ENCODE results near the gene DHX16.

Gene DHX16

DNA sequence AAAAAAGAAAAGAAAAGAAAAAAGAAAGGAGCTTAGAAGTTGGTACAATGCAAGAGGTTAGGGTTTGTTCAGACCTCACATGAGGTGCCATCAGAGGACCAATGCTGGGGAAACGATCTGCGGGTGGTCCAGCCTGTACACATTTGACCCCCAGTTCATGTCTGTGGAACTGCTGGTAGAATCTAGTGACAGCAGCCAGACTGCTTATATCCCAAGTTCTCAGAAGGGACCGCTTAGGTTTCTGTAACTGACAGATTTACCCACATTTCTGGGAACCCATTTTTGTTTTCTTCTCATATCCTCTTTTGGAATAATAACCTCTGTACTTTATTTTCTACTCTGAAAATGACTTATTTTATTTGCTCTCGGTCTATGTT lies 8.9 kb upstream of the DHX16 start:
- in situ Hi-C loops (cut with HindIII; ENCODE audit: low sequenced_read_pairs): loop anchor here (5.0 kb wide), 2 partner anchors 36 to 101 kb away; partner anchors contain the start of gene MDC1

DNA sequence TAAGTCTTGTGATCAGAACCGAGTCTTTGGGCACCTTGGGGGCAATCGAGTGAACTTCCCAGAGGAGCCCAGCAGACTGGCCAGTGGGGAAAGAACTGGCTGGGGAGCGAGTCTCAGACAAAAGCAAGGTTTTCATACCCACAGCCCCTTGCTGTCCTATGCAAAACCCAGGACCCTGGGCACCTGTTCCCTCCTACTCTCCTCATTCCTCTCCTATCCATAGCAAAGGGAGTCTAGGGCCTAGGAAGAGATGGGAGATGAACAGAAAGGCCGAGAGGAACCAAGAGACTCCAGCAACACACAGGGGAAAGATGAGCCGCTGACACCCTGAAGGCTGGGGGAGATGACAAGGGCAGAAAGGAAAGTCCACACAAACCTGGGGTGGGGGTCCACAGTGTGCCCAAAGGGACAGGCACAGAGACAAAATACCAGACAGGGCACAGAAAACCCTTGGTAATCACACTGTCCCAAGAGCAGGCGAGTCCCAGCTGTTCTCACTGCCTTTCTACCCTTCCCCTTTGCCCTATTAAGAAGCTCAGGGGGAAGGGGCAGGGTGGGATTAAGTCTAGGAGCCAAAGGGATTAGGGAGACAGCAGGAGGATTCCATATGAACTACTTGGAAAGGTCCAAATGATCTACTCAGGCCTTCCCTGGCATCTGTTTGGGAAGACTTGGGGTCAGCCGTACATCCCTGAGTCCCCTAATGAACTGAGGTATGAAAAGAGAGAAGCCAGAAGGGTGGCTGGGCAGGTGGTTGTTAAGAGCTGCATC lies 7.1 kb upstream of the DHX16 start:
- in situ Hi-C loops (cut with HindIII; ENCODE audit: low sequenced_read_pairs): loop anchor here (5.0 kb wide), 2 partner anchors 37 to 102 kb away; partner anchors contain the start of gene MDC1

DNA sequence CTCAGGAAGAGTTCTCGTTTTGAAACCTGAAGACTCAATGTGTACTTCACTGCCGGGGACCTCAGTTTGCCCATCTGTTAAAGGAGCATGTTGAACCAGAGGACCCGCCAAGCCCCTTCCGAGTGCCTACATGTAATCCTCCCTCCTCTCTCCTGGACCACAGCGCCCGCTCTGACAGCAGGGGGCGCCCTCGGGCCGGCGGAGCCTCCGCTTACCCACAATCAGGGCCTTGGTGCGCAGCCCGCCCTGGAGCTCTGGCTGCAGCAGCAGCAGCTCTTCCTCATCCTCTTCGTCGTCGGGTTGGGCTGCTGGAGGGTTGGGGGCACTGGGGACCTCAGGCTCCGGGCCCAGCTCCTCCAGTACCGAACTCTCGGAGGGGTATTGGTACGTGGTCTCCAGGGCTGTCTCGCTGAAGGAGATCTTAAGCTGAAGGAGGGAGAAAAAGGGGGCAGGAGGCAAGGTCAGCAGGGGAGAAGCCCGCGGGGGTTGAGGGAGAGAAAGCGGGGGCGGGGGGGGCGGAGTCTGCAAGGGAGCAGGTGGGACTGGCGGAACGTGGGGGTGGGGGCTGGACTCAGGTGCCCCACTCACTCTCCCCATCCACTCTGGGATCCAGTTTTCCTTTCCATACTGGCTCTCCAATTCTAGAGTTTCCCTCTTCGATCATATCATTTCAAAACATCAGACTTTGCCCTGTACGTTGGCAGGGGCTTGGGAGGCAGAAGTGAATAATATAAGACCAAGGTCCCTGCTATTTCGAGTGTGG lies 6.3 kb upstream of the DHX16 start:
- in situ Hi-C loops (cut with HindIII; ENCODE audit: low sequenced_read_pairs): no loop called here

DNA sequence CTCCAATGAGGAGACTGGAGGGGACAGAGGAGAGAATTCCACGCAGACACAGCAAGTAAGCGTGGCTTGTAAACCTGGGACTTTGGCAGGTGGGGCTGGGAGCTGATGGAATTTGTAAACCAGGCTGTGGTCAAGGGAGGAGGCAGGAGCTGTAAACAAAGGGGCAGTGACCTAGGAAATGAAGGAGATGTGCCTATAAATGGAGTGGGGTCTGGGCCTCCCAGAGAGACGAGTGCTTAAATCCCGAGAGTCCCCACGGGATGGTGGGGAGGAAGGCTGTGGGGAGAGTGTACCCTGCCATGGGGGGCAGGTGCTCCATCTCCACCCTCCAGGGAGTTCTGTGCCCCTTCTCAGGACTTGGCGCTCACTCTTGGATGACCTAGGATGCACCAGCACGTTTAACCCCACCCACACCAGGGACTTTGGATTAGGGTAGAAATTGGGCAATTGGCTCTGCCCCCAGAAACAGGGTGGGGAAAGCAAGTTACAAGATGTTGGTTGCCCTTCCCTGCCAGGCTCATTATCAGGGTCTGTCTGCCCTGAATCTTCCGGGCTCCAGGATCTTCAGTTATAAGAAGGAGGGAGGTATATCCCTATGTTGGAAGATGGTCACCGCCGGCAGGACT lies 4.0 kb upstream of the DHX16 start:
- in situ Hi-C loops (cut with HindIII; ENCODE audit: low sequenced_read_pairs): no loop called here

DNA sequence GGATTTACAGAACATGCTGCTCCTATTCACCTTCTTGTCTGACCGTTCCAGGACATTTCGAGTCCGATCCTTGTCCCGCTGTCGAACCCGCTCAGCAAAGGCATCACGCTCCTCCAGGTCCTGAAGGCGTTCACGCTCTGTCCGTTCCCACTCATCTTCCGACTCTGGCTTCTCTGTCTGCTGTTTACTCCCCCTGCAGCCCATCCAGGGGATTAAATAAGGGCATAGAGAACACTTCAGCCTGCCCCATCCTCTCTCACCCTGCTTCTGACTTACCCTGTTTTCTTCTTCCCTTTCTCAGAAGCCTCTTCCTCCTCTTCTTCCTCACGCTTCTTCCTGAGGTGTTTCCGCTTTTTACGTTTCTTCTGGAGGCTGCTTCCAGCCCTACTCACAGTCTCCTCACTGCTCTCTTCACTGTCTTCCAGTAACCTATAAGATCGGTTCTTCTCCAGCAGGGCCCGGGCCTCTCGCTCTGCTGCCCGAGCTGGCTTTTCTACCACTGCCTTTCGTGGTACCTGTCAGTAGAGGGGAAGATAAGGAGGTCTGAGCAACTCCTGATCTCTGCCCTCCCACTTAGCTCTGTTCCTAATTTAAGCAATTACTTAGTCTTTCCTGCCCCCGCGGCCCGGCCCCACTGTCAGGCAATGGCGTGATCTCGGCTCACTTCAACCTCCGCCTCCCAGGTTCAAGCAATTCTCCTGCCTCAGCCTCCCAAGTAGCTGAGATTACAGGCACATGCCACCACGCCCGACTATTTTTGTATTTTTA lies 1.9 kb downstream of the DHX16 start:
- in situ Hi-C loops (cut with HindIII; ENCODE audit: low sequenced_read_pairs): no loop called here

DNA sequence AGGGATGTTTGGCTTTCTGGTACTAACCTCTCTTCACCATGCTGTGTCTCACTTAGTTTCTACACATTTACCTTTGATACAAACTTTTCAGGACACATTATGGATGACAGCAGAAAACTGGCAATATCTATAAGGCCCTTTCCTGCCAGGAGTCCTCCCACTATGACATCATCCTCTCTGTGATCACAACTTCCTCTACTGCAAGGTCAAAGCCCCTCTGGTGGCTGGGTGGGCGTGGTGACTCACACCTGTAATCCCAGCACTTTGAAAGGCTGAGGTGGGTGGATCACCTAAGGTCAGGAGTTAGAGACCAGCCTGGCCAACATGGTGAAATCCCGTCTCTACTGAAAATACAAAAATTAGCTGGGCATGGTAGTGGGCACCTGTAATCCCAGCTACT lies 6.5 kb downstream of the DHX16 start:
- in situ Hi-C loops (cut with HindIII; ENCODE audit: low sequenced_read_pairs): loop anchor here (5.0 kb wide), 2 partner anchors 54 to 104 kb away; no protein-coding TSS in a partner anchor

DNA sequence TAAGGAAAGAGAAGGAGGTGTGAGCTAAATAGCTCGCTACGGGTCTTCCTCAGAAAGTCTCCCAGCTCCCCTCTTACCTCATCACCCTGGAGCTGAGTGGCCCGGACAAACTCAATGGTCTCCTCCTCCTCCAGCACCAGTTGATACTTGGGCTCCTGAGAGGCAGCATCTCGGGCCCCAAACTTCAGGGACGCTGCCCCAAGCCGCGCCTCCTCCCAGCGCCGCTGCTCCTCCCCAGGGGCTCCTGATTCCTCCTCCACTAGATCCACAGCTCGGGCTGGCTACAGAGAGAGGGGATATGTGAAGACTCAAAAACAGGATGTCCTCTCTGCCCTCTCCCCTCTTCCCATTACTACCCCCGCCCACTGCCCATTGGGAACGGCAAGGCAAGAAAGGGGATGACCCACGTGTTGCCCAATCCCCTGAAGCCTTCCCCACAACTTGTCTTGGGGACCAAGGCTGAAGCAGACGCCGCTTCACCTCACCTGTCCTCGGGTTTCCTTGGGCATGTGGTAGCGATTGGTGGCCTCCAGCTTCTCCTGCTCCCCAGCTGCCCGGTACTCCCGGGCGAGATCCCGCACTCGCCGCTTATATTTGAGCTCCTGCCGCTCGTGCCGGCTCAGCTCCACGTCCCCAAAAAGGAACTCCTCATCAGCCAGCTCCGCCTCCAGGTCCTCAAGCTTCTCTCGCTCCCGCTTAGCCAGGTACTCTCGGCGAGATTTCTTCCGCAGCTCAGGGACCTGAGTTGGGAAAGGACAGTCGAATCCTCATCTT lies 7.6 kb downstream of the DHX16 start:
- in situ Hi-C loops (cut with HindIII; ENCODE audit: low sequenced_read_pairs): loop anchor here (5.0 kb wide), 2 partner anchors 53 to 103 kb away; no protein-coding TSS in a partner anchor

DNA sequence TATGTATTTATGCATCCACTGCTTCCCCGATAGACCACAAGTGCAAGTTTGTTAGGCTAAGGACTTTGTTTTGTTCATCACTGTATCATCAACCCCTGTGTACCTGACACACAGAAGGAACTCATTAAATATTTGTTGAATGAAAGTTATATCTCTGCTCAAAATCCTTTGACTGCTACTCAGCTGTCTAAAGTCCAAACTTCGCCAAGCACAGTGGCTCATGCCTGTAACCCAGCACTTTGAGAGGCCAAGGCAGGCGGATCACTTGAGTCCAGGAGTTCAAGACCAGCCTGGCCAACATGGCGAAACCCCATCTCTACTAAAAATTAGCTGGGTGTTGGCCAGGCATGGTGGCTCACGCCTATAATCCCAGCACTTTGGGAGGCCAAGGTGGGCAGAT lies 14.9 kb downstream of the DHX16 start:
- in situ Hi-C loops (cut with HindIII; ENCODE audit: low sequenced_read_pairs): loop anchor here (10.0 kb wide), 1 partner anchor 113 kb away; no protein-coding TSS in a partner anchor

DNA sequence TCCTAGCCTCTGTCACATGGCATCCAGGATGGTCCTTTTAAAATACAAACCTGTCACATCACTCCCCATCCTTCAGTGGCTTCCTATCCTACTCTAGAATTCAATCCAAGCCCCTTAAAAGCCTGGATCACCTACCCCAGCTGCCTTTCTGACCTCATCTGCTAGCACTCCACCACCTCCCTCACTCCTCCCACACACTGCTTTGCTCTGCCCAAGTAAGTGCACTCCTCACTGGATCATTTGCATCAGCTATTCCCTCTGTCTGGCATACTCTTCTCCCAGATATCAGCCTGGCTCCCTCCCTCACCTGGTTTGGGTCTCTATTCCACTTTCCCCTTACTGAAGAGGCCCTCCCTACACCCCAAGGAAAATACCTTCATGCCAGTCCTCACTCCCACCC lies 15.4 kb downstream of the DHX16 start:
- in situ Hi-C loops (cut with HindIII; ENCODE audit: low sequenced_read_pairs): loop anchor here (10.0 kb wide), 1 partner anchor 113 kb away; no protein-coding TSS in a partner anchor

DNA sequence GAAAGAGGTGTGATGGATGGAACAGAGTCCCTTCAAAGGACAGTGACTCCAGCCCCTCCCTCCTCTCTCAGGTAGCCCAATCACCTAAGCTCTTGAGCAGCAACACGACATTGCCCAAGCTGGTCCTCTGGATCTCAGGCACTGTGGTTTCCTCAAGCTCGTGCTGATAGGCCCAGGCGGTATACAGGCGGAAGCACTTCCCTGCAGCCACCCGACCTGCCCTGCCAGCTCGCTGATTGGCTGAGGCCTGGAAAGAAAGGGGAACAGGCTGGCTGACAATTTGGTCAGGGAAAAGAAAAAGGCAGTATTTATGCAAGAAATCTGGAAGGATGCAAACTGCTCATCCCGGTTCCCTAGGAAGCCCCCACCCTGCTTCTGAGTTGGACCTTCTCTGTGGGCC lies 16.3 kb downstream of the DHX16 start:
- in situ Hi-C loops (cut with HindIII; ENCODE audit: low sequenced_read_pairs): loop anchor here (10.0 kb wide), 1 partner anchor 112 kb away; no protein-coding TSS in a partner anchor

DNA sequence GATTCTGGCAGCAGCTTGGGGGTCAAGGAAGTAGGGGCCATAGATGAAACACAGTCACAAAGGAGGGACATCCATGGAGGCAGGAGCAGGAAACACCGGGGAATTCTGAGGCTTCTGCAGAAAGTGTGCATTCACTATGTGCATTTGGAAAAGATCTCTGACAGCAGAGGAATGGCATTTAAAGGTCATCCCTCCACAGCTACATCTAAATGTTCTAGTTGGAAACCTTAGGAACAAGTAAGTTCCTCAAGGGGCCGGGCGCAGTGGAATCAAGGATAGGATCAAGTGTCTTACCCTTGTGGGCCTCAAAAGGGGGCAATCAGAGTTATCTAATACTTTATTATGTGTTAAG lies 17.1 kb downstream of the DHX16 start:
- in situ Hi-C loops (cut with HindIII; ENCODE audit: low sequenced_read_pairs): loop anchor here (10.0 kb wide), 1 partner anchor 111 kb away; no protein-coding TSS in a partner anchor

DNA sequence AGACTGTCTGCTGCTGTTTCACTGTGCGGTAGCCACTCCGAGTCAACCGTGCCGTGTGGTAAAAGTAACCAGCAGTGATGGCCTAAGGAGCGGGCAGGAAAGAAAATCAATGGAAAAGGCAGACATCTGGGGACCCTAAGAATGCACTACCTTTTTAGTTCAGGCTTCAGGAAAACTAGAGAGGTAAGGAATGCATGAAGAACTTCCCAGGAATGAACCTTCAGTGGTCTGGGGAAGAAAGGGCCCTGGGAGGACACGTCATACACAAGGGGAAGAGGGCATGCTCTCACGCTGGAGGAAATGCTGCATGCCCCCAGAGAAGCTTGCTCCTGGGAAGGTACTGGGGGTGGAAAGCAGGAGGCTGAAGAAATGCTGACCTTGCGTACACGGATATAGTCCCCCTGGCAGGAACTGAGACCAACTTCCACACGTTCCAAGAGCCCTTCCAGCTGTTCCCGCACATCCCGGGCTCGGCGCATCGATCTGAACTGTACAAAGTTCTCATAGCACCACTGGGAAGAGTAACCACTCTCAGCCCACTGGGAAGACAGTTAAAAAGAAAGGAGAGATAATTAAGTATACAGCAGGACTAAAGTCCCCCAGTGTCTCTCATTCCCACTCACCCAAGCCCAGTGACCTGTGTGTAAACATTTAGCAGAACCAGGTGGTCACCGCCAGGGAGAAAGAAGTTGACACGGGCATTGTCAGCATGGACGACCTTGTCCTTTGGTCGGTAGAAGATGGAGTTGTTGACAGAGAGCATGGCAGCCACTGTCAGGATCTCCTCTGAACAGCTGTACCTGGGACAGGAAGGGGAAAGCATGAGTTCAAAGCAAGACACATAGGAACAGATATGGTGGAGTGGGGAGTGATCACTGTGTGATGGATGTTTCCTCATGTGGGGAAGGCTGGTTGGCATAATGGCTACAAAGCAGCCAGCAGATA lies 17.7 kb downstream of the DHX16 start:
- in situ Hi-C loops (cut with HindIII; ENCODE audit: low sequenced_read_pairs): loop anchor here (10.0 kb wide), 1 partner anchor 110 kb away; no protein-coding TSS in a partner anchor

DNA sequence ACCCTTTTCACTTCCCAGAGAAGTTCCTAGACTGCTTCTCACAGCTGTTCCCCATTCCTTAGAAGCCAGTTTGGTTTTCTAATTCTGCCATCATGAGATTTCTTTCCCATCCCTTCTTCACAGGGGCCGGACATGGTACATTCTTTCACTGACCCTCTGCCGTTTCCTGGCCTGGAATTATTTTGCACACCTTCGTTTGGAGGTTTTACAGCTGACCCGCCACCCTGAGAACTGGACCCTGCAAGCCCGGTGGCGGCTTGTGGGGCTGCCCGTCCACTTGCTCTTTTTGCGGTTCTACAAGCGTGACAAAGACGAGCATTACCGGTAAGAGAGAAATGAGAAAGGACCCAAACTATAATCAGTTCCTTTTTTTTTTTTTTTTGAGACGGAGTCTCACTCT lies 21.7 kb downstream of the DHX16 start:
- in situ Hi-C loops (cut with HindIII; ENCODE audit: low sequenced_read_pairs): loop anchor here (10.0 kb wide), 1 partner anchor 106 kb away; no protein-coding TSS in a partner anchor

DNA sequence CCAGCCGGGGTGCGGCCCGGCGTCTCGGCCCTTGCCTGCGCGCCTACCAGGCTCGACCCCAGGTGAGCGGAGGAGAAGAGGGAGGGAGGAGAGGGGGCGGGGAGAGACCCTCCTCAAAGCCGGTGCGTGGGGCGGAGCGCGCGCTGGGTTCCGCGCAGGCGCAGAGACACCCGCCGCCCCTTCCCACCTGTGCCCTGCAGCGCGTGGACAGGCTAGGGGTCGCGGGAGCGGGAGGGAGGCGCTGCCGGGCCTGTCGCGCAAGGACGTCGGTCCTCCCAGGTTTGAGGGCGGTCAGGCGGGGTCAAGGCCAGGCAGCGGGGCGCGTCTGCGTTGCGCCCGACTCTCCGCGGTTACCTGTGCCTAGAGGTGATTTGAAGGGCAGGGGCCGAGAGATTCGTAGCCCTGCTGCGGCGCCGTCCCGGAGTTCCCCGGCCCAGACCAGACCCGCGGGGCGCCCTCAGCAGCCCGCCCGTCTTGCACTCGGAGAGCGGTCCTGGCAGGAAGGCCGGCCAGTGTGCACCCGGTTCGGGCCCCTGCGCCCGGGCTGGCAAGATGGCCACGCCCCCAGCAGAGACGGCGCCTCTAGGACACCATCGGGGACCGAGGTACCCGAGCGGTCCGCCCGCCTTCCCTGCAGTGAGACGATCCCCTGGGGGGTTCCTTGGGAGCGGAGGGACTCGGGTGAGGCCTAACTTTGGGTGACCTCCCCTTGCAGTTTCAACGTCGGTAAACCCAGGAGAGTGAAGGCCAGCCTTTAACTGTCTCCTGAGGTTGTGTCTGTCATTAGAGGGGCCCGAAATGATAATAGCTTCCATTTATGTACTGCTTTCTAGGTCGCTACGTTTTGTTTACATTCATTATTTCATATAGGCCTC lies 25.3 kb downstream of the DHX16 start:
- in situ Hi-C loops (cut with HindIII; ENCODE audit: low sequenced_read_pairs): no loop called here

DNA sequence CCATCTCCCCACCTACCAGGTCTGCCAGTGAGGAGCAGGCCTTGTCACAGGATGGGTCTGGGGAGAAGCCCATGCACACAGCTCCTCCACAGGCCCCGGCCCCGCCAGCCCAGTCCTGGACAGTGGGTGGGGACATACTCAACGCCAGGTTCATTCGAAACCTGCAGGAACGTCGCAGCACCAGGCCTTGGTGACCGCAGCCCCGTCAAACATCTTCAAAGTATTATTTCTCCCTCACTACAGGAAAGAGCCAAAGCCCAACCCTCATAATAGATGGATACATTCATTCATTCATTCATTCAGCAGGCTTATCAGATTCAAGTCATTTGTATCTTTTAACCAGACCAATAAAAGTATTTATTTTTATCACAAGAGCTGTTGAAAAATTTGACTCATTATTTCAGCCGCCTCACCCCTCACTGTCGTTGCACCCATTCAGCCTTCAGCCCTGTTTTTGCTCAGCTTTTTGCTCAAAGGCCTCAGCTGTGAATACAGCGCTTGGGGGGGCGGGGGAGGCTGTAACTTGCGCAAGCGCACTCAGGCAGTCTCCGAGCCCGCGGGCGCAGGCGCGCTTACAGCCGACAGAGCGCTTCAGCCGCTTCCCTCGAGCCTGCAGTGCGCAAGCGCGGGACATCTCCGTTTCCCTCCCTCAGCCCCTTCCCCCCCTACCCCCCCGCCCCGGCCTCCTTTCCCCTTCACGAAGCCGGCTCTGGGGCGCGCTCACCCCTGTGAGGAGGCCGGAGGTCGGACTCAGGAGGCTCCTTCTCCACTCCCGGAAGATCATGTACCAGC lies 26.2 kb downstream of the DHX16 start, which contains the start of gene C6orf136:
Gene C6orf136 (plus strand): TSS at position 684 of the 792 bp plus-strand sequence. CDS start 99 bp downstream, at position 783.
- in situ Hi-C loops (cut with HindIII; ENCODE audit: low sequenced_read_pairs): no loop called here

DNA sequence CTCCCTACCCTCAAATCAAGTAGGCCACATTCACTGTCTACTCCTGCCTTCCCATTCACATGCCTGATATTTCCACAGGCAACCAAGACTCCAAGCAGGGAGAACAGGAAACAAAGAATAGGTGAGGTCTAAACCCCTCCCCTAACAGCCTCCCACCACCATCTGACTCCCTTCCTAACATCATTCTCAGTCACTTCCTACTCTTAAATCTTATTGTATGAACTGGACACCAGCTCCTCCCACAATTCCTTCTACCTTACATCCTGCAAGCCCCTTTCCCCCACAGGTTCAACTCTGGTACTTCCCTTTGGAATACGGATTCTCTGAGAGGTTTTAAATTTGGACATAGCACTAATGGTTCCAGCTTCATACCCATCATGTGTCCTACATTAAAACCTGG lies 26.8 kb downstream of the DHX16 start:
- in situ Hi-C loops (cut with HindIII; ENCODE audit: low sequenced_read_pairs): no loop called here

DNA sequence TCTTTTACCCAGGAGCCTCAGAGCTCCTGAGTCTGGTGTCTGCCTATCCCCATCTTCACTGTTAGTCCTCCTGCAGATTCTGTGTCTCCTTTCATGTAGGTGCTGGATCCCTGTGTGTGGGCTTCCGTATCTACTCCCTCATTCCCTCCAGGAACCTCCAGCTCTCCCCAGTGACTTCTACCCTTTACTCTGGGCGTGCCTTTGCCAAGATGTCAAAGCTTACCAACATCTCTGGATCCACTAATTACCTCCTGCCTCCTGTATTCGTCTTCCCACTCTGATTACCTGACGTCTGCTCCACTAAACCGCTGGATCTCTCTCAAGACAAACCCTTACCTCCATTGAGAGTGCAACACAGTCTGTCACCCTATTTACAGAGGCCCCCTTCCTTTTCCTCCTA lies 28.0 kb downstream of the DHX16 start:
- in situ Hi-C loops (cut with HindIII; ENCODE audit: low sequenced_read_pairs): no loop called here

Data from endothelial cell of hepatic sinusoid (primary cell).